ENCODE data around the gene NDUFB3.

DNA sequence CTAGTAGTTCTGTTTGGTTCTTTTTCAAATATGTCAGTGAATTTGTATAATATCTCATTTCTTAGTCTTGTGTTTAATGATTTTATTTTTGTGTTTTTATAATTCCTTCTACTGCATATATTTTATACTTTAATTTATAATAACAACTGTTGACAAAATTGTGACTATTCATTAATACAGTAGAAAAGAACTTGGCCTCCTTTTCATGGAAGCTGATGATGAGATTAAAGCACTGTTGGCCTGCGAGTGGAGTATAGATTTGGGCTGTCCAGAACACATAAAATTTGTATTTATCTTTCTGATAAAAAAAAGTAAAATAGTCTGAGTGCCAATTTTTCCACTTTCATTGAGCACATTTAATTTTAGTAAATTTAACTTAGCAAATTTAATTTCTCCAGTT is 56.2 kb downstream of the NDUFB3 start:
- no peak for TF ChIP-seq CTCF (conservative IDR thresholded peaks at IDR 0.05; ENCODE audit: low read depth in 2 of 2)
- no peak for TF ChIP-seq ZNF331 (CRISPR knock-in tag; IDR thresholded peaks at IDR 0.05; ENCODE audit: low read depth)
- no peak for TF ChIP-seq JUNB (IDR thresholded peaks at IDR 0.05; ENCODE audit: unreplicated experiment)
- no peak for TF ChIP-seq EZH2phosphoT487 (IDR thresholded peaks at IDR 0.05; ENCODE audit: unreplicated experiment)
- TF ChIP-seq REST (IDR thresholded peaks at IDR 0.05; ENCODE audit: unreplicated experiment): no peak
- no peak for TF ChIP-seq EZH2 (IDR thresholded peaks at IDR 0.05; ENCODE audit: low read depth, unreplicated experiment)
- no peak for TF ChIP-seq STAT1 (IDR thresholded peaks at IDR 0.05; ENCODE audit: unreplicated experiment)
- TF ChIP-seq POLR2AphosphoS5 (IDR thresholded peaks at IDR 0.05; ENCODE audit: low read depth): no peak
- TF ChIP-seq CREB1 (CRISPR knock-in tag; IDR thresholded peaks at IDR 0.05; ENCODE audit: low read depth): no peak
- TF ChIP-seq, protein P1, sequence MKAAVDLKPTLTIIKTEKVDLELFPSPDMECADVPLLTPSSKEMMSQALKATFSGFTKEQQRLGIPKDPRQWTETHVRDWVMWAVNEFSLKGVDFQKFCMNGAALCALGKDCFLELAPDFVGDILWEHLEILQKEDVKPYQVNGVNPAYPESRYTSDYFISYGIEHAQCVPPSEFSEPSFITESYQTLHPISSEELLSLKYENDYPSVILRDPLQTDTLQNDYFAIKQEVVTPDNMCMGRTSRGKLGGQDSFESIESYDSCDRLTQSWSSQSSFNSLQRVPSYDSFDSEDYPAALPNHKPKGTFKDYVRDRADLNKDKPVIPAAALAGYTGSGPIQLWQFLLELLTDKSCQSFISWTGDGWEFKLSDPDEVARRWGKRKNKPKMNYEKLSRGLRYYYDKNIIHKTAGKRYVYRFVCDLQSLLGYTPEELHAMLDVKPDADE (IDR thresholded peaks at IDR 0.05): no peak

All from GM23338 (cell line).